DMS114 treated with DMSO at 0.1 percent for 48 hours (cell line): ENCODE results near the gene P2RY11.

ENCODE experiments used
- DNase-seq: peaks from one replicate; lab custom pipeline; 2025; ENCODE audit not compliant: unreplicated experiment; lab: John Stamatoyannopoulos, UW

P2RY11 gene, protein sequence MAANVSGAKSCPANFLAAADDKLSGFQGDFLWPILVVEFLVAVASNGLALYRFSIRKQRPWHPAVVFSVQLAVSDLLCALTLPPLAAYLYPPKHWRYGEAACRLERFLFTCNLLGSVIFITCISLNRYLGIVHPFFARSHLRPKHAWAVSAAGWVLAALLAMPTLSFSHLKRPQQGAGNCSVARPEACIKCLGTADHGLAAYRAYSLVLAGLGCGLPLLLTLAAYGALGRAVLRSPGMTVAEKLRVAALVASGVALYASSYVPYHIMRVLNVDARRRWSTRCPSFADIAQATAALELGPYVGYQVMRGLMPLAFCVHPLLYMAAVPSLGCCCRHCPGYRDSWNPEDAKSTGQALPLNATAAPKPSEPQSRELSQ

GRCh38 chr19:10111405-10111811 is at the start of gene P2RY11:
P2RY11 (plus strand) TSS chr19:10111693; CDS start chr19:10111722, 29 bp downstream.
- no peak for DNase-seq

DNA sequence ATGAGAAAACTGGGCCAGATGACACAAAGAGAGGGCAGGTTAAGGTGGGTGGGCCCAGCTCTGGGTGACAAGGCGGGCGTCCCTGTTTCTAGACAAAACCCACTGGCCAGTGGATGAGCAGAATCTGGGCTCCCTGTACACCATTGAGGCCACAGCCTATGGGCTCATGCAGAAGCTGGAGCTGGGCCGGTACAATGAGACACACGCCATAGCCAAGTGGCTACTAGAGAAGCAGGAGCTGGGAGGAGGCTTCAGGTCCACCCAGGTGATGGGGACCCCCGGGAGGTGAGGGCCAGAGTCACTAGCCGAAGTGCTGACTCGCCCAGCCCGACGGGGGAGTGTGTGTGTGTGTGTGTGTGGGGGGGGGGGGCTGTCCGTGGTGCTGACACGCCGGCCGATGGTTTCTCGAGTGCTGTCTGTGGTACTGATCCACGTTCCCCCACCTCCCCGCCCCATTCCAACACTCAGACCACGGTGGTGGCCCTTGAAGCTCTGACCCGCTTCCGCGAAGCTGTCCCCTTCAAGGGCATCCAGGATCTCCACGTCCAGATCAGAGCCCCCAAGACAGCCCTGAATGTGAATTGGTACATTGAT is 49.7 kb upstream of the P2RY11 start:
- no peak for DNase-seq

DNA sequence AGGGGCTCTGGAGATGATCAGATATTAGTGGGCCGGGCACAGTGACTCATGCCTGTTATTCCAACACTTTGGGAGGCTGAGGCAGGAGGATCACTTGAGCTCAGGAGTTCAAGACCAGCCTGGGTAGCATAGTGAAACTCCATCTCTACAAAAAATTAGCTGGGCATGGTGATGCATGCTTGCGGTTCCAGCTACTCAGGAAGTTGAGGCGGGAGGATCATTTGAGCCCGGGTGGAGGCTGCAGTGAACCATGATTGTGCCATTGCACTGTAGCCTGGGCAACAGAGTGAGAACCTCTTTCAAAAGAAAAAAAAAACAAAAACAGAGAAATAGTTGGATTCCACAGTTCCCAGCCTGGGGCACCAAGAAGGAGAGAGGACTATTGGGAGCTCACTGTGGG is 43.3 kb upstream of the P2RY11 start:
- no peak for DNase-seq

DNA sequence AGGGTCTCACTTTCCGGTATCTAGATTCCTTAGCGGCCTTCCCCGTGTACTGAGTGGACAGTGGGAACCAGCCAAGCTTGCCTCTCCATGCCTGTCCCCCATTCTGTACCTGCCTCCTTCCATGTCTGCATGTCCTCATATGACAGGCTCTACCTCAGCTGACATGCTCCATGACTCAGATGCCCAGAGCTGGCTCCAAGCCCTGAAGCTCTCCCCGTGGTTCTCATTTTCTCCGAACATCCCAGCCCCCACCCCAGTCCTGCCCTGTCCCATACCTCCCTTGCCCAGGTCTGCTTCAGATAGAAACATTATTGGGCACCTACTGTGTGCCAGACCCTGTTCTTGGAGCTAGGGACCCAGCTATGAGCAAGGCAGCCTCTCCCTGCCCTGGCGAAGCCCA is 42.4 kb upstream of the P2RY11 start:
- DNase-seq = no peak

- no peak for DNase-seq
These were observed 40.6 kb upstream of the P2RY11 start for GRCh38 chr19:10070730-10071446.

DNA sequence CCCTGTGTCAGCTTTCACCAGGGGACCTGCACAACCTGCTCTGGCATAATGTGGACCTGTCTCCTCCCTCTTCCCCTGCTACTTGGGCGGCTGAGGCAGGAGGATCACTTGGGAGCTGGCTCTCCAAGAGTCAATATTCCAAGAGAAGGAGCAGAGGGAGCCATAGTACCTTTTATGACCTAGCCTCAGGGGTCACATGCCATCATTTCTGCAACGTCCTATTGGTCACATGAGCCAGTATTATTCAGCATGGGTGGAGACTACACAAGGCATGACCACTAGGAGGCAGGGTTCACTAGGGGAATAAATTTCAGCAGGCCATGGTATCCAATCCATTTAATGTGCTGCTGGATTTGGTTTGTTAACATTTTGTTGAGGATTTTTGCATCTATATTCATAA is 37.3 kb upstream of the P2RY11 start:
- DNase-seq = no peak

DNA sequence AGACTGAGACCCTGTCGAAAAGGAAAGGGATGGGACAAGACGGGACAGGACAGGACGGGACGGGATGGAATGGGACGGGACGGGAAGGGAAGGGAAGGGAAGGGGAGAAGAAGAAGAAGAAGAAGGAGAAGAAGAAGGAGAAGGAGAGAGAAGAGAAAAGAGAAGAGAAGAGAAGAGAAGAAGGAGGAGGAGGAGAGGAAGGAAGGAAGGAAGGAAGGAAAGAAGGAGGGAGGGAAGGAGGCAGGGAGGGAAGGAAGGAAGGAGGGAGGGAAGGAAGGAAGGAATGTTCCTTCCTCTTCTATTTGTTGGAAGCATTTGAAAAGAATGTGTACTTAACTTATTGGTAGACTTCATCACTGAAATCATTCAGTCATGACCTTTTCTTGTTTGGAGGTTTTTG is 35.0 kb upstream of the P2RY11 start:
- DNase-seq = no peak

GRCh38 chr19:10078329-10078728 is 33.2 kb upstream of the P2RY11 start:
- no peak for DNase-seq

DNA sequence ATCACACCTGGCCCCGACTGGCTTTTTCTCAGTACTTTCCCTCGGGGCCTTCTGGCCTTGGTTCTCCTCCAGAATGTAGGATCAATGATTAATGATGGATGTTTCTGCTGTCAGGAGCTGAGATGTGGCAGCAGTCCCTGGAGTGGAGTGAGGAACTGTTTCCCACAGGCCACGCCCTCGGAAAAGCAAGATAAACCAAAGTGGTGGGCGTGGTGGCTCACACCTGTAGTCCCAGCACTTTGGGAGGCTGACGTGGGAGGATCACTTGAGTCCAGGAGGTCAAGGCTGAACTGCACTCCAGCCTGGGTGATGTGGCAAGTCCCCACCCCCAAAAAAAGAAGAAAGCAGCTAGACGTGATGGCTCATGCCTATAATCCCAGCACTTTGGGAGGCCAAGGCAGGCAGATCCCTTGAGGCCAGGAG is 32.5 kb upstream of the P2RY11 start:
- DNase-seq = no peak

DNA sequence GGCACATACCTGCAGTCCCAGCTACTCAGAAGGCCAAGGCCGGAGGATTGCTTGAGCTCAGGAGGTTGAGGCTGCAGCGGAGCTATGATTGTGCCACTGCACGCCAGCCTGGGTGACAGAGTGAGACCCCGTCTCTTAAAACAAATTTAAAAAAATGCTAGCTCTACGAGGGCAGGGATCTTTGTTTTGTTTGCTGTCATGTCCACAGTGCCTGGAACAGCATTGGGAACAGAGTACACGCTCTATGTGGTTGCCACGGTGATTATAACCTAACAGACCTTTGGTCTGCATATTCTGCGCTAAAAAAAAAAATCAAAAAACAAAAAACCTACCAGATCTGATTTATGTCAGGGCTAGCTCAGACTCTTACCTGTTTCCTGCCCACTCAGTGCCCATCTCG is 27.6 kb upstream of the P2RY11 start:
- DNase-seq = no peak

DNA sequence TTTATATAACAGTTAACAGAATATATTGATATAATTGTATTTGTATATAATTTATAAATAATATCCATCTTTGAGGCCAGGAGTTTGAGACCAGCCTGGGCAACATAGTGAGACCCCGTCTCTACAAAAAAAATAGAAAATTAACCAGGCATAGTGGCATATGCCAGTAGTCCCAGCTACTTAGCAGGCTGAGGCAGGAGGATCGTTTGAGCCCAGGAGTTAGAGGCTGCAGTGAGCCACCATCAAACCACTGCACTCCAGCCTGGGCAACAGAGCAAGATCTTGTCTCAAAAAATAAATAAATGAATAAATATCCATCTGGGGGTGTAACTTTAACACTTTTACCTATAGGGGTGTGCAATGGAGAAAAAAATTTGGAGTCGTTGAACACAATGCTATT is 26.7 kb upstream of the P2RY11 start:
- DNase-seq = no peak

- DNase-seq = no peak
These were observed 25.6 kb upstream of the P2RY11 start, which contains the start of gene SHFL for GRCh38 chr19:10085641-10086590. SHFL (plus strand) TSS chr19:10086317; CDS start chr19:10086428, 111 bp downstream.

- no peak for DNase-seq
These were observed 24.8 kb upstream of the P2RY11 start for GRCh38 chr19:10086591-10087192.

GRCh38 chr19:10087296-10088061 is 24.0 kb upstream of the P2RY11 start:
- no peak for DNase-seq

DNA sequence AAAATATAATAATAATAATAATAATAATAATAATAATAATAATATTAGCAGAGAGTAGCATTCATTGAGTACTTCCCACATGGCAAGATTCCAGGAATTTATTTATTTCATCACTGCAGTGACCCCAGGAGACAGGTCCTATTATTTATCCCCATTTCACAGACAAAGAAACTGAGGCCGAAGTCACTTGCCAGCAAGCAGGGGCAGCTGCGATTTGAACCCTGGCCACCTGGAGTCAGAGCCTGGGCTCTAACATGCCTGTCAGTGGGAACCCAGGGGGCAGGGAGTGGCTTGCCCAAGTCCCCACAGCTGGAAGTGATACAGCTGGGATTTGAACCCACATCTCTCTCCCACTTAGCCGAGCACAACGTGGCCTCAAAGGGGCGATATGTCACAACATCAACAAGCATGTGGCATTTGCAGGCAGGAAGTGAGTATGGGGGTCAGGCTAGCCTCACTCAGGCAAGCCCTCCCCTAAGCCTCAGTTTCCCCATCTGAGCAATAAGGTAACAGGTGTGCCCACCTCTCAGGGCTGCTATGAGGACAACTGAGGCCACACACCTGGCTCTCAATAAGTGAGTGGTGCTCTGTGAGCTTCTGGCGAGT is 22.4 kb upstream of the P2RY11 start:
- no peak for DNase-seq

- no peak for DNase-seq
These were observed 21.6 kb upstream of the P2RY11 start for GRCh38 chr19:10089801-10090375.

GRCh38 chr19:10091370-10091687 is 20.2 kb upstream of the P2RY11 start:
- no peak for DNase-seq

DNA sequence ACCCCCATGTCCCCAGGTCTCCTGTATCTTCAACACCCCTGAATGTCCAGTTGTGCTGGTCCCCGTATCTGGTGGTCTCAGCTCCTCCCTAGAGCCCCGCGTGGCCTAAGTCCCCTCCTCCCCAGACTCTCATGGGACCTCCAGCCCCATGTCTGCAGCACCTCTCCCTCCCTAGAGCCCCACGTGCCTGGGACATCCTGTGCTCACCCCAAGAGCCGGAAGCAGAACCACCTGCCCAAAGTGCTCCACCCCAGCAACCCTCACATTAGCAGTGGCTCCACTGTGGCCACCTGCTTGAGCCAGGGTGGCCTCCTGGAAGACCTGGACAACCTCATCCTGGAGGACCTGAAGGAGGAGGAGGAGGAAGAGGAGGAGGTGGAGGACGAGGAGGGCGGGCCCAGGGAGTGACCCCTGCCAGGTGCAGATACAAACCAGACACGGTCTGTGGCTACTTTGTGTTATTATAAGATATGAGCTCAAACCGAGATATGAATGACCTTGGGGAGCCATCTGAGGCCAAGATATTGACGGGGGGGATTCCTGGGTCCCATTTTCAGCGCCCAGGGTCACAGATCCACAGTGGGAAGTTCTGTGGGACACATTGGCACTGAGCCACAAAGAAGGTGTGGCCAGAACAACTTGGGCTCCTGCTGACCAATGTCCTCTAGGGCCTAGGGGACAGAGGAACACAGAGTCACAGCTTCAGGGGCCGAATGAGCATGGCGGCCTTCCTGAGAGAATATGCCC is 19.4 kb upstream of the P2RY11 start:
- no peak for DNase-seq
